HG02623 (cell line): Measurements from ENCODE around the gene BRD7.

Experiments used
- ATAC-seq: cut with Tn5 transposase; IDR thresholded peaks from one replicate; pipeline ENCODE4 v1.9.1; 2021; ENCODE audit warnings: moderate library complexity; ENCODE audit not compliant: unreplicated experiment

Gene BRD7

DNA sequence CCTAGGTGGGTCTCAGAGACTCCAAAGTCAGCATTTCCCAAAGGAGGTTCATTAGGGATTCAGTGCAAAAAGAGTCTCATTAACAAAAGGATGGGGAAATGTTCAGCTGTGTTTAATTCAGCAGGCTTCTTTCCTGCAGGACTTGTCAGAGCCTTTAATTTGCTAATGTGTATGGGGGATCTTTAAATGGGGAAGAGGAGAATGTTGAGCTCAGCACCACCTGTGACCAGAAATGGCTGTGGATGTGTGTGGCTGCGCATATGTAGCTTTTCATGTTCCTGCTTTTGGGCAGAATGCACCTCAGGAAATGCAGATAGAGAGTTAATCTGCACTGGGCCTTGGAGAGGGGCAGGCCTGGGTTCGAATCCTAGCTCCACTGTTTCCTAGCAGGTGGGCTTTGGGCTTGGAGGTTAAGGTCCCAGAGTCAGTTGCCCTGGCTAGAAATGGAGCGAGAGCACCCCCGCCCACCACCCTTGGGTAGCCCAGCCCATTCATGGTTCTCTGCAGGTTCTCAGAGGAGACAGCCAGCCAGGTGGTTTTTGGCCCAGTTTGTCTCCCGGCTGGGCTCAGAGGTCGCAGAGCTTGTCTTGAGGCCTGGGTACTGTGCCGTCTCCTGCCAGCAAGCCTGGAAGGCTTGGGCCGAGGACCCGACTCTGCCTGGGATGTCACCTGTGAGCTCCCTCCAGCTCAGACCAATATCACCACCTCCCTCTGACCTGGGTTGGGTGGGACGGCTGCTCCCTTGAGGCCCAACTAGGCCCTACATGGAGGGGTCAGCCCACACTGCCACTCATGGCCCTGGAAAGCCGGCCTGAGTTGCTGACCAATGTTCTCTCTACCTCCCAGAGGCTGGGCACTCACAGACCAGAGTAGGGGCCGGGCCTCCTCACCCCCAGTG, 93.1 kb downstream of the BRD7 start:
- ATAC-seq = no peak

DNA sequence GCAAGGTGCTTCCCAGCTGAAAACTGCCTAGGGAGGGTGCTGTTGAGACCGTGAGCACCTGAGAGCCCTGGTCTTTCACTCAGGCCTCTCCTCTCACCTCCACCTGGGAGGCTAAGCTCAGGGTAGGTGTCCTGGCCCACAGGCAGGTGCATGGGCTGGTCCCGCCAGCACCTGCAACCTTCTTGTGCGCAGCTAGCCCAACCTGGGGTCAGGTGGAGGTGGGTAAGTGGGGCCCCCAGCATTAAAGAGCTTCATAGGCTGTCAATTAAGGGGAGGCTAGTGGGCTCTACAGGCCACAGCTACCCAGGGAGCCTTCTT, 93.7 kb downstream of the BRD7 start:
- ATAC-seq = no peak

DNA sequence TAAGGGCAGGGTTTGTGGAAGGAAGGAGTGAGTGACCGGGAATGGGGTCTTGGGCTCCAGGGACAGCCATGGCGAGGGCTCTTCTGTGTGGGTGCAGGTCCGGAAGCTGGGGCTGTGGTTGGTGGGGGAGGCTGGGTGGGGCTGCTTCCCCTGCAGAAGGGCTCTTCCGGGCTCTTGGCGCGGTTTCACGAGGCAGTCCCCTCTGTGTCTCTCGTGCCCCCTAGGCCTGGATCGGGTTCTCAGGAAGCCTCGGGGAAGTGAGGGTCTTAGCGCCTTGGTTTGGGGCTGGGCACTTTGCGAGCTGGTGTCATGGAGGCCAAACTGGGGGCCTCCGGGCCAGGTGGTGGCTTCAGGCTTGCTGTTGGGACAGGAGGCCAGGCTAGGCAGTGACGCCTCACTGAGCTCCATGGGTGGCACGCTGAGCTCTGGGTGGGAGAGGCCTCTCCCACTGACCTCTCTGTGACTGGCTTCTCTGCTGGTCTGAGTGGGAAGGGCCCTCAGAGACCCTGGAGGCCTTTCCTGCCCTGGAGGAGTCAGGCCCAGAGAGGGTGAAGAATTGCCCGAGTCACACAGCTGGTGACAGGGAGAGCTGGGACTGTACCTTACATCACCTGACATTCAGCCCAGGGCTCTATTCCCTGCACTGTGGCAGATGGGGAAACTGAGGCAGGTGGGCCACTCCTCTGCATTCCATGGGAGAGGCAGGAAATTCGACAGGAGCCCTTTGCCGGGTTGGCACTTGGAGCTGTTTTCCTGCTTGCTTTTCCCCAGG, 94.3 kb downstream of the BRD7 start:
- ATAC-seq = peak; percentile 28

DNA sequence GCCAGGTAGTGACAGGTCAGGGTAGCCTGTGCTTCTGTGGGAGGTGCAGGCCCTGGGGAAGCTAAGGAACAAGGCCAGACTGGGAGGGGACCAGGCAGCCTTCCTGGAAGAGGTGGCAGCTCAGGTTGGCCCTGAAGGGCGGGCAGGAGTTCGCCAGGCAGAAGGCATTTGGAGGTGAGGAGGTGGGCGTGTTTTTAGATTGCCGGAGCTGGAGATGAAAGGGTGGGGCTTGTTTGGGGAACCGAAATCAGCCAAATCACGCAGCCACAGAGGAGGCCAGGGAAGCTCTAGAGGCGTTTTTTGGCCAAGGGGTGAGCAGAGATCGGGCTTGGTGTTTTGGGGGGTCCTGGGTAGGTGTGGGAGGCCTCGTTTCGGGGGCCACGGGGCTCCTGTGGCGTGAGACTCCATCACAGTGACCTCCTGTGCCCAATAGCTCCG, 94.9 kb downstream of the BRD7 start:
- peak; percentile 51 for ATAC-seq

DNA sequence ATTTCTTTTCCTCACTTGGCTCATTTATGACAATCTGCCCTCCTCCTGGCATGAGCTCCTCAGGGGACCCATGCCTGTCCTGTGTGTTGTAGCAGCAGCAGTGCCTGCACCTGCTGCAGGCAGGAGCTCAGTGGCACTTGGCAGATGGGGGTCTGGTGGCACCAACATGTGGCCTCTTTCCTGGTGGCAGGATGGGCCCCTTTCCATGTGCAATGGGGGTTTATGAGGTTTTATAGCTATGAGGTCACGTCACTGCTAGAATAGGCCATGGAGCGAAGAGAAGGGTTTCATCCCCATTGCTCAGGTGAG, 95.5 kb downstream of the BRD7 start:
- ATAC-seq = no peak

DNA sequence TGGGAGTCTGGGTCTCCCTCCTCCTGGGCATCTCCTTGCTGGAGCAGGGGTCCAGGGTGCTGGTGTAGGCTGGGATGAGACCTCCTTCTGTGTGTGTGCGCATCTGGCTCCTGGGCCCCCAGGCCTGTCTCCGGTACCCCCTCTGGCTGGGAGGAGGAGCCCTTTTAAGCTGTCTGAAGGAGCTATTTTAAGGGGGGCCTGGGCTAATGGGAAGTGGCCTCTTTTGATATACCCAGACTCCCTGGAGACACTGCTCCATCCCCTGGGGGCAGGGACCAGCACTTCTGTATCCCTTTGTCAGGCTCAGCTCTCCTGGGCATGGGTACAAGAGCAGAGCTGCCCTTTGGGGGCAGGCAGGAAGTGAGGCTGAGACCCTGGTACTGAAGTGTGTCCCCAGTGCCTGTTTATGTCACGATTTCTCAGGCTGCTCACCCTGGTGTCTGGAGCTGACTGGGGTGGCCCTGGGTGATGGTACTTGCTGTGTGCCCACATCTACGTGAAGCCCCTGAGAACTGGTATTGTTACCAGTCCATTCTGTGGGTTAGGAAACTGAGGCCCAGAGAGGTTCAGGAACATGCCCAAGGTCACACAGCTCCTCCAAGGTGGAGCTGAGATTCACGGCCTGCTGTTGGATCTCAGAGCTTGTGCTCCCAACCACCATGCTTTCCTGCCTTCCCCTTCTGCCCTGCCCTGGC, 96.0 kb downstream of the BRD7 start:
- ATAC-seq = no peak

DNA sequence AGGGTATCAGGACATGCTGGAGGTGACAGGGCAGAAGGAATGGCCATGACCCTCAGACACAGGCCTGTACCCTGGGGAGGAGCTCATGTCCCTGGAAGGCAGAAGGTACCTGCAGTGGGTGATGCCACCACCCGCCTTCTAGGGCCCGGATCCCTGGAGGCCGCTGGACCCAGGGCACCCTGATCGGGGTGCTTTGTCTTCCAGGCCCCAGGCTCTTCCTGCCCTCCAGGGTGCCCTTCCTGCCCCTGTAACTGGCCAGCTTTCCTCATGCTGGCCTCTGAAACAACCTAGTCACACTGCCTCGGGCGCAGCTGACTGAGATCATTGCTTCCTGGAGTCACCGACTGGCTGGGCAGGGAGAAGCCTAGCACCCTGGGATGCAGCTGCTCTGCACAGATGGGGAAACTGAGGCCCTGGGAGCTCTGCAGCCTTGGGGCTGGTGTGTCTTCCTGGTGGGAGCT, 96.6 kb downstream of the BRD7 start:
- no peak for ATAC-seq

DNA sequence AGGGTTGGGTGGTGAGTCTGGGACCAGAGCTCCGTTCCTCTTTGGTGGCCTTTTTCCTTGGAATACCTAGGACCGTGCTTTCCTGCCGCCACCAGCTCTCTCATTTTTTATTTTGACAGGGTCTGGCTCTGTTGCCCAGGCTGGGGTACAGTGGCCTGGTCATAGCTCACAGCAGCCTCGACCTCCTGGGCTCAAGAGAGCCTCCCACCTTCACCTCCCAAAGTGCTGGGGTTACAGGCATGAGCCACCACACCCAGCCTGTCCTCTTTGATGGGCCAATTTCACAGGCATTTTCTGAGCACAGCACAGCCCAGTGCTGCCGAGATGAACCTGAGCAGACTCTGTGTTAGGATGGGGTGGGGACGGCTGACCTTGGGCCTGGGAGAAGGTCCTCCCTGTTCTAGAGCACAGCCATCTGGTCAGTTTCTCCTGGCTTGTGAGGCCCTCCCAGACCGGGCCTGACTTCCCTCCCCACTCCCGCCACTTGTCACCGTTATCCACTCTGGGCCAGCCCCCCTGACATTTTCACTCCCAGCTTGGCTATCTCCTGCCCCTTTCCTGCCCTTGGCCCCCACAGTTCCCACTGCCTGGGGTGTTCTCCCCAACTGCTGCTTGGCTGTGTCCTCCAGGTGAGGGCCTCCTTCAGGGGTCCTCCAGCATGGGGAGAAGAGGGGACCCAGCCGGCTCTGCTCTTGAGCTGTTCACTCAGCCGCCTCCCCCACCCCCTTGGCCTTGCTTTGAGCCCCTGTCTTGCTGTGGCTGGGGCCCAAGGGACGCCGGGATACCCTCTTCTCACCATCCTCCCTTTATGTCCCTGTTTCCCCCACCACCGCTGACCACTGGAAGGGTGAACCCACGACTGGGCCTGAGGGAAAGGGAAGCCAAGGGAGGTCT, 97.4 kb downstream of the BRD7 start:
- ATAC-seq = no peak

DNA sequence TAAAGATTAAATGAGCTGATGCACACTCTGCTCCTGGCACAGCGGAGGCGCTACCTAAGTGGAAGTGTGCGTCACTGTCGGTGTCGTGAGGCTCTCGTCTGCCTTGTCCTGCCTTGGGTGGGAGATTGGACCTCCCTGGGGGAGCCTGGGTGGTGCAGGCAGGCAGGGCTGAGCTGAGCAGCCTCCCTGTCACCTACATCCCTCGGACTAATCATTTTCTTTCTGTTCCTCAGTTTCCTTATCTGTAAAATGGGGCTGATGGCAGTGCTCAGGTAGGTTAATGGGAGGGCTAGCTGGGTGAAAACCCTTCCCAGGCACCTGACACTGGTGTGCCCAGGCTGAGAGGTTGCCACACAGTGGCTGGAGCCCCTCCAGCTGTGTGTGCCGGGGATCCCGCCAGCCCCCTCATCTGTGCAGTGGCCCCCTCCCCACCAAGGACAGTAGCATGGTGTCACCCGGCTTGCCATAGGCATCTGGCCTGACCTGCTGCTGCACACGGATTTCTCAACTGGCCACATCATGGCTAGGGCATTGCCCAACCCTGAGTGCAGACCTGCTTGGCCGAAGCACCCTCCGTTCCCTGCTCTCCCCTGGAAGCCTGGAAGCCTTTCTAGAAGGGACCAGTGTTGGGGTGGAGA, 98.2 kb downstream of the BRD7 start:
- ATAC-seq = no peak

DNA sequence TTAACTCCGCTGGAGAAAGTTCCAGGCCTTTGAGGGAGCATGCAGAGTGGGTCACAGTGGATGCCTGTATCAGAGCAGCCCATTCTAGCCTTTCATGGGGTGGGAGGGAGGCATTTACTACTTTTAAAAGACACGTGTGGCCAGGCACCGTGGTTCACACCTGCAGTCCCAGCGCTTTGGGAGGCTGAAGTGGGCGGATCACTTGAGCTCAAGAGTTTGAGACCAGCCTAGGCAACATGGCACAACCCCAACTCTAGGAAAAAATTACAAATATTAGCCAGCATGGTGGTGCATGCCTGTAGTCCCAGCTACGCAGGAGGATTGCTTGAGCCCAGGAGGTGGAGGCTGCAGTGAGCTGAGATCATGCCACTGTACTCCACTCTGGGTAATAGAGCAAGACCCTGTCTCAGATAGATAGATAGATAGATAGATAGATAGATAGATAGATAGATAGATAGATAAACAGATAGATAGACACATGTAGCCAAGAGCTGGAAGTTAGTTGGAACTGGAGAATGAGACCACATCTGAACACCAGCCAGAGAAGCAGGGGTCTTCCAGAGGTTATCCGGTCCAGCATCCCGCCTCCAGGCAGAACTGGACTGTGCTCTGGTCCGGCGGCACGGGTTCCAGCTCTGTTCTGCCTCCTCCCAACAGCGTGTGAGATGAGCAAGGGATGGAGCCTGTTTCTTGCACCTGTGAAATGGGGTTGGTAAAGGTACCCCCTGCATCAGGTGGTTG, 98.8 kb downstream of the BRD7 start:
- ATAC-seq = no peak

DNA sequence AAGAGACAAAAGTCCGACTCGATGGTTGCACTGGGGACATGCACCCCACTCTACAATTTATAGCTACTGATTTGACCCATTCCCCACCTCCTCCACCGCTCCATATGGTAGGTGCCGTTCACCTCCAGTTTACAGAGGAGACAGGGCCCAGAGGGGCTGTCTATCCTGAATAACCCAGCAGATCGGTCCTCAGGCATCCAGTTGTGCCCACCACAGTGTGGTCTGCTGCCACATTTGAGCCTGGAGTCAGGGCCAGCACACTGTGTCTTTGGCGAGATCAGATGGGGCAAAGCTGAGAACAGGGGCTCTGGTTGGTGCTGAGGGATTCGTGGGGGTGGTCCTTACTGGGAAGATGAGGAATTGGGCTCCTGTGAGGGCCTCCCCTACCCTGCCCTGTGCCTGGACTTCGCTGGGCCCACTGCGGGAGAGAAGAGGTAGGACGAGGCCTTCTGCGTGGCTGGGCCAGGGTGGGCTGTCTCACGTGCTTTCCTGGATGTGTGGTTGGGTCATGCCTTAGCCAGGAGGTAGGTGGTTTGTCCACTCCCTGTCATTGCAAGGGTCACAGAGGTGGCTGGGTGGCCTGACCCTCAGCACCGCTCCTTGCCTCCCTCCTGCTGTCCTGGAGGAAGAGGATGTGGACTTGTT, 99.6 kb downstream of the BRD7 start:
- ATAC-seq = no peak

DNA sequence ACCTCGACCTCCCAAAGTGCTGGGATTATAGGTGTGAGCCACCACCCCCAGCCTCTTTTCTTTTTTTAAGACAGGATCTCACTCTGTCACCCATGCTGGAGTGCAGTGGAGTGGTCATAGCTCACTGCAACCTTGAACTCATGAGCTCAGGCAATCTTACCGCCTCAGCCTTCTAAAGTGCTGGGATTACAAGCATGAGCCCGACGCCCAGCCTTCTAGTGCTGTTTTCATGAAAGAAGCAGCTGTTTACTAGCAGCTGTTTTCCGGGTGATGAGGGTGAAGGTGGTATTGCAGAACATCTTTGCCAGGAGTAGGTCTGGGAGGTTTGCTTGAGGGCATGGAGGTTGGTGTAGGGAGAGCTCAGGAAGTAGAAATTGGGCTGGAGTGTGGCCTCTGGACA, 100.4 kb downstream of the BRD7 start:
- ATAC-seq = no peak

DNA sequence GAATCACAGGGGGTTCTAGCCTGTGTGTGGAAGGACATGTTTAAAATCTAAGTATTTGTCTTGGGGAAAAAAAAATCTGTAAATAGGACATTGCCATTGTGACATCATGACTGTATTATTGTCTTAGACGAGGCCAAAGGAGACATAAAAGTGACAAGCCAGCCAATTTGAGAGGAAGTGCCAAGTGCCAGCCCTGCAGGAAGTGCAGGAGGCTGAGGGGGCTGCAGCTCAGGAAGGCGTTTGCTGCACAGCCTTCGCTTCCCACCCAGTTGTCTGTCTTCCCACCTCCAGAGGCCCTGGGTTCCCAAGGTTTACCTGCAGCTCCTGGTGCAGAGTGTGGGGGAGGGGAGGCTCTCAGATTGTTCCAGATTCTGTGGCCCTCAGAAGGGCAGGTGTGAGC, 101.1 kb downstream of the BRD7 start:
- ATAC-seq = no peak

DNA sequence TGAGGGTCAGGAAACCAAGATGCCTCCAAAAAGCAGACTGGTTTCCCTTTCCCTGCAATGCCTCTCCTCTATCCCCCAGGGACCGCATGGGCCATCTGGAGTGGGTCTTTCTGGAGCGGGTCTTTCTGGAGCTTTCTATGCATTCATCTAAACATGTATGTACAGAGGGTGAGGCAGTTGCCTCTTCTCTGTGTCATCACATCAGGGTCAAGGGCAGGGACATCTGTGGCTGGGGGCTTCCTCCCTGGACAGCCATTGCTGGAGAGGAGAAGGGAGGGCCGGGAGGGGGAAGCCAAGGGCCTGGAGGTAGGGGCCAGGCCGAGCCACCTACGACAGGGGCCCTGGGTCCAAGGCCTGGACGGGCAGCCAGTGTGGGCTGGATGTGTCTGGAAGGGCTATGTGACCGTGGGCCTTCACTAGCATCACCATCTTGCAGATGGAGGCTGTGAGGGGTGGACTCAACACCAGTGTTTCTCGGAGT, 101.6 kb downstream of the BRD7 start:
- ATAC-seq = no peak

DNA sequence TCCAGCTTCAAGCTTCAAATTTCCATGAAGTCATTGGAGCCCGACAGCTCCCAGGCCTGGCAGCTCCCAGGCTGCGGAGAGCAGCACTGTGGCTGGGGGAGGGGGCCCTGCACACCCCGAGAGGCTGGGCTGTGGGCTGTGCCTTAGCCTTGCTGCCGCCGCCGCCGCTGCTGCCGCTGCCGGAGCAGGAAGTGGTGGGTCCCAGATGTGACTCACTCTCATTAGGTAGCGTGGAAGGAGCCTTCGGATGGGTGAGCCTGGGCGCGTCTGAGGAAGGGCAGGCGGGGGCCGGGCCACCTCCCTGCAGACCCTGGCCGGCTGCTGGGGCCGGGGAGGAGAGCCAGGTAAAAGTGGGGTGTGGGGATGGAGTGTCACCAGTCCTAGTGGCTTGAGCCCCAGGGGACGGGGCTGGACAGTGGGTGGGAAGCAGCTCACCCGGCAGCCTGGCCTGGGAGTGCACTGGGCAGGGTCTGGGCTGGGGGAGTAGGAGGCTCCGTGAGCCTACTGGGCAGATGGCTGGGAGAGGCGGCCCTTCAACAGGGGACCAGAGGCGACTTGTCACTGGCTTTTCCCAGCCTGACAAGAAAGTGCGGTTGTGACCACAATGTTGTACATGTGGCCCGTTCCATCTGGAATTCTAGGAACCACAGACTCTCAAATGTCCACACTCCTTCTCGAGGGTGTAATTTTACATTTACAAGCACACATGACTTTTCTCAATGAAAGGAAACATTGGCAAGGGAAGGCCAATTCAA, 102.3 kb downstream of the BRD7 start, which contains the start of gene ADCY7:
ADCY7 (plus strand) TSS at position 215 of the 755 bp plus-strand sequence. CDS start 21,629 bp downstream, outside the sequence.
- peak; percentile 81 for ATAC-seq
